K562 treated with DMSO at 1 percent for 12 hours (cell line): ENCODE measurements around the gene CLECL1. TPM values are rescaled to one million over a fixed set of nuclear protein-coding genes. Genes with fewer than 3 reads are reported as not detected.

Experiments used
- total RNA-seq: library from RNA; unstranded; fragments of 300-600 nt; gene quantifications from 2 replicates; pipeline ENCODE4 v1.2.3, GENCODE V29; 2022; ENCODE audit not compliant: insufficient read depth

CLECL1 gene
- not detected in 2 replicates for total RNA-seq

DNA sequence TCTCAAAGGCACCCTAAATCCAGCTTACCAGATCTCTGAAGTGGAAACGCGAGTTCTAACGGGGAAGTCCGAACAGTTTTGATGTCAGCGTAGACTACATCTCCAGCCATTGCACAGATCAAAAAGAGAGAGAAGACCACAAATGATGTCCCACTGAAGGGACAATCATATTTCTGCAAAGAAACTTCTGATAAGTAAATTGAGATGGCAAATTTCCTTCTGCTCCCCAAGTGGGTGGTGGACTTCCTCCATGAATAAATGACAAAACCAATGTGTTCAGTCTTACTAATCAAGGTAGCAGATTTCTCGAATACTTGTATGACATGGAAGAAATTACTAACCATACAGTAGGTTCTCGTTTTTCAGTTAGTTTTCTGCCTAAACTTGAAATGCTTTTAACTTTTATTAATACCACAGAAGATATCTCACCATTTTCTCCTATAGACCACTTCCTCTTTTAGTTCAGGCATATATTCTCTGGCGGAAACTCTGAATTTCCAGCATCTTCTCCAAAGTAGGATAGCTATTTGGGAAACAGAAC lies at the start of gene CLECL1:
Gene CLECL1, minus strand, starts transcription at position 177 of the 541 bp plus-strand sequence.

DNA sequence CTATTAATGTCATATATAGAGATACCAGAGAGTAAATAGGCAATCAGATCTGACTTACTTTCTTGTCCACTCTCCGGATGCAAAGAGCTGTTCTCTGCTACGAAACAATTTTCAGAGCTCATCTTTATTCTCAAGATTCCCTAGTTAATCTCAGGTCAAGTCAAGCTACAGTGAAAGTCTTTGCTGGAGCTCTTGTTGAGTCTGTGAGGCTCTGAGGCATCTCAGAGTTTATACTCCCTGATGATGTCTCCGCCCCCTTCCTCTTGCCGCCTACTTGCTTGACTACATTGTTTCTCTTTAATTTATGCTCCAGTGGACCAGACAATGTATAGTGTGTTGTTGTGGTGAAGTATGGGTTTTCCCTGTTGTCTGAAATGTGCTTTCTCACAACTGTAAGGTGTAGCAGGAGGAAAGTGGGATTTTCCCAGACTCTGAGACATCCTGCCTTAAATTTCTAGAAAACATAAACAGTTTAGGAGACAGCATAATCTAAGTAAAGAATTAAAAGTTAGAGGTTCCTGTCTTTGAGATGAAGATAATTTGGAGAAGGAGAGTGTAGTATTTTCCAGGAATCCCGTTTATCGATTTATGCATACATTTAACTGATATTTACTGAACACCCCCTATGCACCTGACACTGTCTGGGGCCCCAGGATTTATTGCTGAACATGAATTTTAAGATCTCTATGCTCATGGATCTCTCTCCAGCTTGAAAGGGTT lies 28.0 kb upstream of the CLECL1 start, which contains the start of gene CD69:
Gene CD69, minus strand, starts transcription at position 203 of the 720 bp plus-strand sequence. Its CDS starts 81 bp downstream, at position 122.

Other genes starting within 250 kb of the CLECL1 start
- gene KLRB1, start 125.2 kb downstream of the CLECL1 start, total RNA-seq = not detected in 2 replicates
- 0.60 and 3.4 TPM in 2 replicates for gene CLEC2D, start 63.4 kb downstream of the CLECL1 start, total RNA-seq
- gene CD69, start 27.8 kb upstream of the CLECL1 start, total RNA-seq = 12.1 and 23.8 TPM in 2 replicates
- not detected in 2 replicates for gene KLRF1, start 94.4 kb upstream of the CLECL1 start, total RNA-seq
- gene CLEC2B, start 136.3 kb upstream of the CLECL1 start, total RNA-seq = 1.2 and 1.4 TPM in 2 replicates
- not detected in 2 replicates for gene KLRF2, start 148.4 kb upstream of the CLECL1 start, total RNA-seq
- gene CLEC2A, start 199.3 kb upstream of the CLECL1 start, total RNA-seq = not detected in 2 replicates
- not detected in 2 replicates for gene CLEC12A, start 238.3 kb upstream of the CLECL1 start, total RNA-seq